ENCODE results near the gene CCDC33.

- TF ChIP-seq CTCF (IDR thresholded peaks at IDR 0.05) (no peak), CHD2 (IDR thresholded peaks at IDR 0.05; ENCODE audit: low read length, partially characterized antibody) (no peak), RFX5 (IDR thresholded peaks at IDR 0.05; ENCODE audit: low read length) (no peak), ZBTB33 (IDR thresholded peaks at IDR 0.05; ENCODE audit: borderline replicate concordance, low read depth) (no peak)
These were observed 145.4 kb downstream of the CCDC33 start for GRCh38 chr15:74381481-74381880.
